WTC11 (cell line): Measurements from ENCODE around the gene TAL1. TPM values are rescaled to one million over a fixed set of nuclear protein-coding genes. Genes with fewer than 3 reads are reported as not detected.
A peak's percentile ranks its signal among the peaks of the same experiment; 100 is the strongest.

ENCODE experiments used
- ATAC-seq: fragments of 200-7000 bp; cut with Tn5 transposase; 2 replicates; pipeline ENCODE4 v1.10.0; 2021; ENCODE audit warnings: mild to moderate bottlenecking, moderate library complexity
- CTCF ChIA-PET: fragments of 300-600 bp; sonication (Branson Sonifier 250); formaldehyde crosslinking; loops from one replicate; lab custom pipeline; 2021; ENCODE audit warnings: antibody characterized with exemption; lab: Charles Lee
- POLR2A ChIA-PET: fragments of 350-600 bp; sonication (Branson Sonifier 250); formaldehyde crosslinking; loops from one replicate; lab custom pipeline; 2021; ENCODE audit warnings: antibody characterized with exemption; lab: Charles Lee
- DNase-seq: peaks from one replicate; pipeline ENCODE4 v3.0.0; 2021; ENCODE audit warnings: low spot score
- H3K27ac Mint-ChIP-seq: 2 replicates; pipeline ENCODE4 v1.8.0; 2021; ENCODE audit warnings: mixed read lengths
- H3K27me3 Mint-ChIP-seq: 2 replicates; pipeline ENCODE4 v1.8.0; 2021; ENCODE audit warnings: low read depth, mild to moderate bottlenecking, moderate library complexity, mixed read lengths
- H3K36me3 Mint-ChIP-seq: 2 replicates; pipeline ENCODE4 v1.8.0; 2021; ENCODE audit warnings: mixed read lengths
- H3K4me1 Mint-ChIP-seq: 2 replicates; pipeline ENCODE4 v1.8.0; 2022; ENCODE audit warnings: mixed read lengths
- H3K4me3 Mint-ChIP-seq: 2 replicates; pipeline ENCODE4 v1.8.0; 2021; ENCODE audit warnings: mild to moderate bottlenecking, moderate library complexity, mixed read lengths
- H3K9me3 Mint-ChIP-seq: 2 replicates; pipeline ENCODE4 v1.8.0; 2021; ENCODE audit warnings: mixed read lengths
- ATF1 ChIP-seq: sonication (generic); formaldehyde crosslinking; IDR thresholded peaks from 2 replicates; pipeline ENCODE4 v1.8.1; 2023; ENCODE audit warnings: mild to moderate bottlenecking, moderate library complexity, missing genetic modification reagents
- ESRRA ChIP-seq: sonication (generic); formaldehyde crosslinking; IDR thresholded peaks from 2 replicates; pipeline ENCODE4 v1.8.1; 2022; ENCODE audit warnings: mild to moderate bottlenecking, missing genetic modification reagents, borderline replicate concordance
- FOXK1 ChIP-seq: sonication (generic); formaldehyde crosslinking; IDR thresholded peaks from 2 replicates; pipeline ENCODE4 v1.8.0; 2022; ENCODE audit warnings: mild to moderate bottlenecking, moderate library complexity, missing genetic modification reagents
- IRF2 ChIP-seq: sonication (generic); formaldehyde crosslinking; IDR thresholded peaks from 2 replicates; pipeline ENCODE4 v1.8.0; 2022; ENCODE audit warnings: low read depth, missing genetic modification reagents, borderline replicate concordance
- MXD4 ChIP-seq: fragments of 250-450 bp; sonication (Bioruptor Pico); IDR thresholded peaks from 2 replicates; pipeline ENCODE4 v1.8.0; 2021; ENCODE audit warnings: mild to moderate bottlenecking, moderate library complexity, borderline replicate concordance
- MYBL2 ChIP-seq: sonication (generic); formaldehyde crosslinking; IDR thresholded peaks from 2 replicates; pipeline ENCODE4 v1.8.1; 2023; ENCODE audit warnings: mild to moderate bottlenecking, moderate library complexity, missing genetic modification reagents
- NR2C2 ChIP-seq: sonication (generic); formaldehyde crosslinking; IDR thresholded peaks from 2 replicates; pipeline ENCODE4 v1.8.0; 2022; ENCODE audit warnings: mild to moderate bottlenecking, missing genetic modification reagents
- NR3C1 ChIP-seq: sonication (generic); formaldehyde crosslinking; conservative IDR thresholded peaks from 2 replicates; pipeline ENCODE4 v1.8.1; 2023; ENCODE audit warnings: low read depth, mild to moderate bottlenecking, missing genetic modification reagents
- TCF7 ChIP-seq: sonication (generic); formaldehyde crosslinking; IDR thresholded peaks from 2 replicates; pipeline ENCODE4 v1.8.0; 2022; ENCODE audit warnings: mild to moderate bottlenecking, low read depth, missing genetic modification reagents, moderate library complexity
- ZNF232 ChIP-seq: sonication (generic); formaldehyde crosslinking; IDR thresholded peaks from 2 replicates; pipeline ENCODE4 v1.8.0; 2022; ENCODE audit warnings: mild to moderate bottlenecking, missing genetic modification reagents
- ZNF317 ChIP-seq: sonication (generic); formaldehyde crosslinking; IDR thresholded peaks from 2 replicates; pipeline ENCODE4 v1.8.1; 2023; ENCODE audit warnings: low read depth, mild to moderate bottlenecking, moderate library complexity, missing genetic modification reagents, borderline replicate concordance
- ZNF396 ChIP-seq: fragments of 250-450 bp; sonication (Bioruptor Pico); IDR thresholded peaks from 2 replicates; pipeline ENCODE4 v1.8.0; 2021; ENCODE audit warnings: mild to moderate bottlenecking, moderate library complexity, borderline replicate concordance
- total RNA-seq: library from RNA; stranded (reverse); gene quantifications from 3 replicates; pipeline ENCODE4 v1.2.3, GENCODE V29; 2021
- TF ChIP-seq, protein P1 (sequence below): sonication (generic); formaldehyde crosslinking; IDR thresholded peaks from 2 replicates; pipeline ENCODE4 v1.8.1; 2023; ENCODE audit warnings: mild to moderate bottlenecking, missing genetic modification reagents, moderate library complexity
- TF ChIP-seq, protein P2 (sequence below): sonication (generic); formaldehyde crosslinking; IDR thresholded peaks from 2 replicates; pipeline ENCODE4 v1.8.1; 2022; ENCODE audit warnings: mild to moderate bottlenecking, missing genetic modification reagents, moderate library complexity, borderline replicate concordance
- TF ChIP-seq, protein P3 (sequence below): sonication (generic); formaldehyde crosslinking; IDR thresholded peaks from 2 replicates; pipeline ENCODE4 v1.8.1; 2023; ENCODE audit warnings: mild to moderate bottlenecking, missing genetic modification reagents, borderline replicate concordance
- TF ChIP-seq, protein P4 (sequence below): sonication (generic); formaldehyde crosslinking; conservative IDR thresholded peaks from 2 replicates; pipeline ENCODE4 v1.8.1; 2022; ENCODE audit warnings: mild to moderate bottlenecking, missing genetic modification reagents
- TF ChIP-seq, protein P5 (sequence below): sonication (generic); formaldehyde crosslinking; IDR thresholded peaks from 2 replicates; pipeline ENCODE4 v1.8.1; 2023; ENCODE audit warnings: mild to moderate bottlenecking, moderate library complexity, missing genetic modification reagents
- TF ChIP-seq, protein P6 (sequence below): fragments of 250-450 bp; sonication (Bioruptor Pico); IDR thresholded peaks from 2 replicates; pipeline ENCODE4 v1.9.0; 2021; ENCODE audit warnings: mild to moderate bottlenecking

TAL1 gene
- total RNA-seq, 1 experiment from 2014 or later, result 0.63 TPM

DNA sequence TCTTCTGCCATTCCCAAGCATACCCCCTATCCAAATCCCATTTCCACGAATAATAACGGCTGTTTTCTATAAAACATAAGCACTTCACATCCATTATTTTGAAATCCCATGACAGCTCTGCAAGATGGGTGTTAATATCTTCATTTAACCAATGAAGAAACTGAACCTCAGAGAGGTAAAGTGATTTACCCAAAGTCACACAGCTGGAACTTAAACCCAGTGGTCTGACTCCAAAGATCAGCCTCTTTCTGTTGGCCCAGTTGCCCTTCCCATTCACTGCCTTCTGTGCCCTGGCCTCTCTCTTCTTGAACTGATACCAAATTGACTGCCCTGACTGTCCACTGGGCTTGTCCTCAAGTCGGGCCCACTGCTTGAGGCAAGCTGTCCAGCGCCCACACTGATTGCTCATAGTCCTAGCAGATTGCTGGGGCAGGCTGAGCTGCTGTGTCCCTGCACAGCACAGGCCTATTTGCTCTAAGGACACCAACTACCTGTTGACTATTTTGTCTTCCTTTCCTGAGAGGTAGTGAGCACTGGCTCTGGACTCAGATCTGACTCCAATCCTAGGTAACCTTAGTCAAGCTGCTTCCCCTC lies 19.3 kb downstream of the TAL1 start:
- POLR2A ChIA-PET, result no interaction called here
- Mint-ChIP-seq H3K4me1 (peaks cover 33% of the 10 kb centered on the region), H3K9me3 (no peaks in the 10 kb centered on the region), H3K27me3 (peaks cover 49% of the 10 kb centered on the region), H3K27ac (no peak overlapping the region), H3K4me3 (no peak overlapping the region), H3K36me3 (no peaks in the 10 kb centered on the region)
- CTCF ChIA-PET, result interaction anchor here (1.5 to 1.7 kb wide), 2 partner anchors 20 to 33 kb away, joined by 6 to 7 read pairs; no protein-coding TSS in a partner anchor
- DNase-seq, result no peak
- TF ChIP-seq NR2C2 (CRISPR knock-in tag) (no peak), IRF2 (no peak), FOXK1 (CRISPR knock-in tag) (no peak), NR3C1 (no peak), TCF7 (CRISPR knock-in tag) (no peak)
- TF ChIP-seq, protein P1, sequence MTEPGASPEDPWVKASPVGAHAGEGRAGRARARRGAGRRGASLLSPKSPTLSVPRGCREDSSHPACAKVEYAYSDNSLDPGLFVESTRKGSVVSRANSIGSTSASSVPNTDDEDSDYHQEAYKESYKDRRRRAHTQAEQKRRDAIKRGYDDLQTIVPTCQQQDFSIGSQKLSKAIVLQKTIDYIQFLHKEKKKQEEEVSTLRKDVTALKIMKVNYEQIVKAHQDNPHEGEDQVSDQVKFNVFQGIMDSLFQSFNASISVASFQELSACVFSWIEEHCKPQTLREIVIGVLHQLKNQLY (CRISPR knock-in tag), result no peak
- TF ChIP-seq, protein P2, sequence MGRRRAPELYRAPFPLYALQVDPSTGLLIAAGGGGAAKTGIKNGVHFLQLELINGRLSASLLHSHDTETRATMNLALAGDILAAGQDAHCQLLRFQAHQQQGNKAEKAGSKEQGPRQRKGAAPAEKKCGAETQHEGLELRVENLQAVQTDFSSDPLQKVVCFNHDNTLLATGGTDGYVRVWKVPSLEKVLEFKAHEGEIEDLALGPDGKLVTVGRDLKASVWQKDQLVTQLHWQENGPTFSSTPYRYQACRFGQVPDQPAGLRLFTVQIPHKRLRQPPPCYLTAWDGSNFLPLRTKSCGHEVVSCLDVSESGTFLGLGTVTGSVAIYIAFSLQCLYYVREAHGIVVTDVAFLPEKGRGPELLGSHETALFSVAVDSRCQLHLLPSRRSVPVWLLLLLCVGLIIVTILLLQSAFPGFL, result no peak
- TF ChIP-seq, protein P3, sequence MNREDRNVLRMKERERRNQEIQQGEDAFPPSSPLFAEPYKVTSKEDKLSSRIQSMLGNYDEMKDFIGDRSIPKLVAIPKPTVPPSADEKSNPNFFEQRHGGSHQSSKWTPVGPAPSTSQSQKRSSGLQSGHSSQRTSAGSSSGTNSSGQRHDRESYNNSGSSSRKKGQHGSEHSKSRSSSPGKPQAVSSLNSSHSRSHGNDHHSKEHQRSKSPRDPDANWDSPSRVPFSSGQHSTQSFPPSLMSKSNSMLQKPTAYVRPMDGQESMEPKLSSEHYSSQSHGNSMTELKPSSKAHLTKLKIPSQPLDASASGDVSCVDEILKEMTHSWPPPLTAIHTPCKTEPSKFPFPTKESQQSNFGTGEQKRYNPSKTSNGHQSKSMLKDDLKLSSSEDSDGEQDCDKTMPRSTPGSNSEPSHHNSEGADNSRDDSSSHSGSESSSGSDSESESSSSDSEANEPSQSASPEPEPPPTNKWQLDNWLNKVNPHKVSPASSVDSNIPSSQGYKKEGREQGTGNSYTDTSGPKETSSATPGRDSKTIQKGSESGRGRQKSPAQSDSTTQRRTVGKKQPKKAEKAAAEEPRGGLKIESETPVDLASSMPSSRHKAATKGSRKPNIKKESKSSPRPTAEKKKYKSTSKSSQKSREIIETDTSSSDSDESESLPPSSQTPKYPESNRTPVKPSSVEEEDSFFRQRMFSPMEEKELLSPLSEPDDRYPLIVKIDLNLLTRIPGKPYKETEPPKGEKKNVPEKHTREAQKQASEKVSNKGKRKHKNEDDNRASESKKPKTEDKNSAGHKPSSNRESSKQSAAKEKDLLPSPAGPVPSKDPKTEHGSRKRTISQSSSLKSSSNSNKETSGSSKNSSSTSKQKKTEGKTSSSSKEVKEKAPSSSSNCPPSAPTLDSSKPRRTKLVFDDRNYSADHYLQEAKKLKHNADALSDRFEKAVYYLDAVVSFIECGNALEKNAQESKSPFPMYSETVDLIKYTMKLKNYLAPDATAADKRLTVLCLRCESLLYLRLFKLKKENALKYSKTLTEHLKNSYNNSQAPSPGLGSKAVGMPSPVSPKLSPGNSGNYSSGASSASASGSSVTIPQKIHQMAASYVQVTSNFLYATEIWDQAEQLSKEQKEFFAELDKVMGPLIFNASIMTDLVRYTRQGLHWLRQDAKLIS (CRISPR knock-in tag), result no peak
- ATAC-seq, result no peak

DNA sequence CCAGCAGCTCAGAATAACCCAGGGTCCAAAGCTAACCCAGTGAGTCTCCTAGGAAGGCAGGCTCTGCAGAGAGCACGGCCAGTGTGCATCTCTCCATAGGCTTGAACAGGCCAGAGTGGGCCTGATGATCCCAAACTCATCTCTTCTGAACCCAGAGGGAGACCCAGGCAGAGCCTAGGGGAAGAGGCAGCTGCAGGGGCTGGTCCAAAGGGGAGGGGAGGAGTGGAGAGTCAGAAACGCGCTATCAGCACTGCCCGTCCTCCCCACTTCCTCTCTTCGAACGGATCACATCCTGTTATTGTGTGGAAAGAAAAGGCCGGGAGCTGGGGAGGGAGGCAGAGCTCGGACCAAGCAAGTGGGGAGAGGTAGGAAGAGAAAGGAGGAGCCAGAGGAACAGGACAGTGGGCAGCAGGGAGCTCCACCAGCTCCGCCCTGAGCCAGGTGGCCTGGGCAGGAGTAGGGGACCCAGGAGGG lies 20.2 kb downstream of the TAL1 start:
- Mint-ChIP-seq H3K4me3 (no peak overlapping the region), H3K27me3 (peaks cover 49% of the 10 kb centered on the region)
- peak; percentile 7 for ATAC-seq
- TF ChIP-seq MXD4 (no peak), ZNF317 (CRISPR knock-in tag) (no peak), ZNF396 (CRISPR knock-in tag) (no peak), NR3C1 (no peak), MYBL2 (CRISPR knock-in tag) (no peak), ZNF232 (CRISPR knock-in tag) (no peak), TCF7 (CRISPR knock-in tag) (no peak), ATF1 (CRISPR knock-in tag) (no peak), ESRRA (no peak), IRF2 (no peak)
- TF ChIP-seq, protein P3 (CRISPR knock-in tag), result no peak
- TF ChIP-seq, protein P4, sequence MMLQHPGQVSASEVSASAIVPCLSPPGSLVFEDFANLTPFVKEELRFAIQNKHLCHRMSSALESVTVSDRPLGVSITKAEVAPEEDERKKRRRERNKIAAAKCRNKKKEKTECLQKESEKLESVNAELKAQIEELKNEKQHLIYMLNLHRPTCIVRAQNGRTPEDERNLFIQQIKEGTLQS, result no peak
- TF ChIP-seq, protein P5, sequence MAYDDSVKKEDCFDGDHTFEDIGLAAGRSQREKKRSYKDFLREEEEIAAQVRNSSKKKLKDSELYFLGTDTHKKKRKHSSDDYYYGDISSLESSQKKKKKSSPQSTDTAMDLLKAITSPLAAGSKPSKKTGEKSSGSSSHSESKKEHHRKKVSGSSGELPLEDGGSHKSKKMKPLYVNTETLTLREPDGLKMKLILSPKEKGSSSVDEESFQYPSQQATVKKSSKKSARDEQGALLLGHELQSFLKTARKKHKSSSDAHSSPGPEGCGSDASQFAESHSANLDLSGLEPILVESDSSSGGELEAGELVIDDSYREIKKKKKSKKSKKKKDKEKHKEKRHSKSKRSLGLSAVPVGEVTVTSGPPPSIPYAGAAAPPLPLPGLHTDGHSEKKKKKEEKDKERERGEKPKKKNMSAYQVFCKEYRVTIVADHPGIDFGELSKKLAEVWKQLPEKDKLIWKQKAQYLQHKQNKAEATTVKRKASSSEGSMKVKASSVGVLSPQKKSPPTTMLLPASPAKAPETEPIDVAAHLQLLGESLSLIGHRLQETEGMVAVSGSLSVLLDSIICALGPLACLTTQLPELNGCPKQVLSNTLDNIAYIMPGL (CRISPR knock-in tag), result no peak
- TF ChIP-seq, protein P6, sequence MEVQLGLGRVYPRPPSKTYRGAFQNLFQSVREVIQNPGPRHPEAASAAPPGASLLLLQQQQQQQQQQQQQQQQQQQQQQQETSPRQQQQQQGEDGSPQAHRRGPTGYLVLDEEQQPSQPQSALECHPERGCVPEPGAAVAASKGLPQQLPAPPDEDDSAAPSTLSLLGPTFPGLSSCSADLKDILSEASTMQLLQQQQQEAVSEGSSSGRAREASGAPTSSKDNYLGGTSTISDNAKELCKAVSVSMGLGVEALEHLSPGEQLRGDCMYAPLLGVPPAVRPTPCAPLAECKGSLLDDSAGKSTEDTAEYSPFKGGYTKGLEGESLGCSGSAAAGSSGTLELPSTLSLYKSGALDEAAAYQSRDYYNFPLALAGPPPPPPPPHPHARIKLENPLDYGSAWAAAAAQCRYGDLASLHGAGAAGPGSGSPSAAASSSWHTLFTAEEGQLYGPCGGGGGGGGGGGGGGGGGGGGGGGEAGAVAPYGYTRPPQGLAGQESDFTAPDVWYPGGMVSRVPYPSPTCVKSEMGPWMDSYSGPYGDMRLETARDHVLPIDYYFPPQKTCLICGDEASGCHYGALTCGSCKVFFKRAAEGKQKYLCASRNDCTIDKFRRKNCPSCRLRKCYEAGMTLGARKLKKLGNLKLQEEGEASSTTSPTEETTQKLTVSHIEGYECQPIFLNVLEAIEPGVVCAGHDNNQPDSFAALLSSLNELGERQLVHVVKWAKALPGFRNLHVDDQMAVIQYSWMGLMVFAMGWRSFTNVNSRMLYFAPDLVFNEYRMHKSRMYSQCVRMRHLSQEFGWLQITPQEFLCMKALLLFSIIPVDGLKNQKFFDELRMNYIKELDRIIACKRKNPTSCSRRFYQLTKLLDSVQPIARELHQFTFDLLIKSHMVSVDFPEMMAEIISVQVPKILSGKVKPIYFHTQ (CRISPR knock-in tag), result no peak

More for the DNA sequence above, 20.2 kb downstream of the TAL1 start:
- no peaks in the 10 kb centered on the region for H3K9me3 Mint-ChIP-seq
- no peak overlapping the region for H3K27ac Mint-ChIP-seq
- POLR2A ChIA-PET, result no interaction called here
- H3K36me3 Mint-ChIP-seq, result no peaks in the 10 kb centered on the region
- DNase-seq, result no peak
- CTCF ChIA-PET, result interaction anchor here (0.6 to 1.5 kb wide), 5 partner anchors 15 to 124 kb away, joined by 3 to 13 read pairs (median 3); no protein-coding TSS in a partner anchor
- H3K4me1 Mint-ChIP-seq, result peaks cover 36% of the 10 kb centered on the region
